Activated T-helper 1 cell treated with anti-CD3 and anti-CD28 coated beads, Interleukin-2, amount 50 U/mL, for 16 hours (primary cell): ENCODE results near the gene IGBP1.
A peak's percentile ranks its signal among the peaks of the same experiment; 100 is the strongest.
"Not testable (repeated sequence)": the region's sequence is repeated elsewhere in the genome, so short reads cannot be mapped to it uniquely, and the experiment has no call there.

Experiments used
- DNase-seq, 2 donors: peaks; one replicate each; pipeline ENCODE4 v3.0.0-alpha.2; 2020; ENCODE audit warnings: low read depth in 1 of 2, low spot score in 1 of 2

IGBP1 gene

DNA sequence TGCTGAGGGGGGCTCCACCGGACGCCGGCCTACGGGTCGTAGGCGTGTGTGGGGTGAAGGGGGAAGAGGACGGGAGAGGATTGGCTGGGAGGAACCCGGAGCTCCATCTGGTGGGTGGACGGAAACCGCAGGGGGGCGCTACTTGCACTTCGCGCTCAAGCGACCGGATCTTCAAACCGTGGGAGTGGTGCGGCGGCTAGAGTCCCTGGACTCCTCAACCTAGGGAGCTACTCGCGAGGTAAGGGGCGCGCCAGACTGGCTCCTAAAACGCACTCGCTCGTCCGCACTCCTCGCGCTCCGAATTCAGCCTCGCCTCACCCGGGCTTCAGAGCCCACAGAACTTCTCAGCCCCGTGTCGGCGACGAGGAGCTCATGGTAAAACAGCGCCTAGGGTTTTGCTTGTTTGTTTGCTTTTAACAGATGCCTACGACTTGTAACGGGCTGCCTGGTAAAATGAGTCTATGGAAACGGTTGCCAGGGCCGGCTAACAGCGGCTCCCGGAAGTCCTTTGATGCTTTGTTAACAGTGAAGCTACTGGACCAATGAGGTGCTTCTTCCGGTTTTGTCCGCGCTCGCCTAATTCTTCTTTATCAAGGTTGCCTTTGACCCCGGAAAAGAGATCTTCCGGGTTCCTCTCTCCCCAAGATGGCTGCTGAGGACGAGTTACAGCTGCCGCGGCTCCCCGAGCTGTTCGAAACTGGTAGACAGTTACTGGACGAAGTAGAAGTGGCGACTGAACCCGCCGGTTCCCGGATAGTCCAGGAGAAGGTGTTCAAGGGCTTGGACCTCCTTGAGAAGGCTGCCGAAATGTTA lies at the start of gene IGBP1:
TSS of gene IGBP1 (plus strand) at position 145 of the 813 bp plus-strand sequence. CDS start at position 646, 501 bp downstream.
- peak; percentile 39 to 56 for DNase-seq

DNA sequence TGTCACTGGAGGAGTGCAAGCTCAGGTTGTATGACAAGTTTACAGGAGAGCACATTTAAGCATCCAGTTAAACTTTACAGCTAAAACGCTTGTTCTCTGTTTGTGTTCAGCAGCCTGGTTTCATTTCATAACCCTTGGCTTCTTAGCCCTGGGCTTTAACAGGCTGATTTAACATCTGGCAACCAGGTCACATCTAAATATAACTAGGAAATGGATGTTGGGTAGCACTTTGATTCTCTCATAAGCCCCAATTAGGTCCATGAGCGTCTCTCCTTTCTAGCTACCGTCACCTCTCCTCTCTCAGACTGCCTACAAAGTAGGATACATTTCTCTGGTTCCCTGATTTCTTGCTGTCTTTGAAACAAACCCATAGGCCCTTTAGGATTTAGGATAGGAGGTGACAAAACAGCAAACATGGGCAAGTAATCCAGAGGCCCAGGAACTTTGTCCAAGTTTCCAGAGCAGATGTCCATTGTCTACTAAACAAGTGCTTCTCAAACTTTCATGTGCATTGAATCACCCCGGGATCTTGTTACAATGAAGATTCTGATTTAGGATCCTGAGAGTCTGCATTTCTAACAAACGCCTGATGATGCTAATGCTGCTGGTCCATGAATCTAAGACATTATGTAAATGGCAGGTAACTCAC lies 48.5 kb upstream of the IGBP1 start:
- DNase-seq: no peak

DNA sequence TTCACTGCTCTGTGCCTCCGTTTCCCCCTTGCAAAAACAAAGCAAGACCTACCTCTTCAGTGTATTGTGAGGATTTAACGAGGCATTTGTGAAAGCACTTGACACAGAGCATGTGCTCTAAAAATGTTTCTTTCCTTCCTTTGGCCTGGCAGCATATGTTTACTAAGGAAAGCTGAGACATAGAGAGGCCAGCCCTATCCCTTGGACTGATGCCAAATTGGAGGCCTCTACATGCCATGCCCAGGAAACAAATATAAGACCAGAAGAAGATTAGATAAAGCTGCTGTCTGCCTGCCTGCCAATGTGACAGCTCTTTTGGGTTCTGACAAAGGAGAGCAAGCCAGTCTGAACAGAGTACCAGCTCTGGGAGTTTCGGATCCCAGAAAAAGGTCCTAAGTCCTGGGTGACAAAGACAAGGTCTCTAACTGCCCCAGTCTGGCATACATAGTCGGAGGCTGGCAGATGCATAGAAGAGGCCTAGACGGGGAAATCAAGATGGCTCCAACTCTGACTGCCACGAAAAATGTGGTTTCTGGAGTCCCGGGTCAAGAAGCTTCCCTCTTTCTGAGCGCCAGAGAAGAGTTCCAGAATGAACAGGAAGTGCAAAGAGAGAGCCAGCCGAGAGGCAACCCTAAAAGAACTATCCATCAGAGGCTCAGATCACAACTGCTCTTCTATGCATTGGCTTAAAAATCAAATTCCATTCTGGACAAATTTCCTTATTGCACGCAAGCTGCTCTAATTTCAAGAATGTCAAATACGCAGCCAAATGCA lies 45.2 kb upstream of the IGBP1 start:
- DNase-seq: no peak

DNA sequence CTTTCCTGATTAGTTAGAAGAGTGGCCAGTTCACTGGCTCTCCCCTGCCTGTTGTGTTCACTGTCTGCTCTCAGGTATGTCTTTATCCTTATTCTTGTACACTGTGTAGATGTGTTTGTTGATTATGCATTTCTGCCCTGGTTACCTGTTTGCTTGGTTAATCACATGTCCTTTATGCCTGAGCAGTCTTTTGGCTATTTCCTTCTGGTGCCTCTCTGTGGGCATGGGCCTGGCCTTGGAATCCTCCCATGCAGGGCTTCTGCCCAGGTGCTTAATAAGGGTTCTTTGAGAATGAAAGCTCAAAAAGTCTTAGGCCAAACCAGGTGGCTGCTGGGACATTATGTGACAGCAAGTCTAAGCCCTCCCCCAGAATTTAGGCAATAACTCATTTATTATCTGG lies 44.5 kb upstream of the IGBP1 start:
- no peak for DNase-seq

DNA sequence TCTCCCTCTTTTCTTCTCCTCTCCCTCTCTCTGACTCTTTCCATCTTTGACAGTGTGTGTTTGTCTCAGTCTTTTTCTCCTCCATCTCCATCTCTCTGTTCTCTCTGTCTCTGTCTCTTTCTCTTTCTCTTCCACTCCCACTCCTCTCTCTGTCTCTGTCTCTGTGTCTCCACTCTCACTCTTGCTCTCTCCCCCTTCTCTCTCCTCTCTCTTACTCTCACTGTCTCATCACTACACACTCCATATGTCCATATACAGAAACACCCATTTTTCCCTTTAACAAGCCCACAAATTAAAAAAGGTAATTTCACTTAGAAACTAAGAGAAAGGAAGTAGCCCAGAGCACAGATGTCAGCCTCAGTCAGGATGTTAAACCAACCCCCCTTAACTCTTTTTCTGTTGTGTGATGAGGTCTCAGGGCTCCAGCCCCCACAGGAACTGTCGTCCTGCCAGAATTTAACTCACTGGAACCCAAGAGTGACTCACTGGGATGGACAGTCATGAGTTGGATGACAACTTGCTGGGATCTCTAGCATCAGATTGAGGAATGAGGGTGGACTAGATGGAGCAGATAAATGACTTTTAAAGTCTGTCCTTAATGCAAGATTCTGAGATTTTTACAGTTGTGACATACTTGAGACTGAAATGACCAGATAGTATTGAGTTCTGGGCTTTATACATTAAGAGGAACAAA lies 43.5 kb upstream of the IGBP1 start:
- no peak for DNase-seq

DNA sequence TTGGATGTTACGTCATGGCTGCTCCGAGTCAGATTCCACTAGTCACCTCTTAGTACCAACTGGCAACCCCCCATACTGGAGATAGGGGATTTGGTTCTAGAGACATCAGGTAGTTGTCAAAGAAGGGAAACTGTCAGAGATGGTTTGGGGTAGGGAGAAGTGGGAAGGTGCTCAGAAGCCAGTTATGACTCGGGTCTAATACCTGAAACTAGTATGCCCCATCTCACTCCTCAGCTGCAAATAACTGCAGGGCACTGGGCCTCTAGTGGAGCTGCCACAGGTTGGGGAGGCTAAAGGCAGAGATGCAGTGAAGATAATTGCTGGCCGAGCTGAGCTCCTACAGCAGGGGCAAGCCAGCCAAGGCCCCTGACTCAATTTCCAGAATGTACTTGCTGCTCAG lies 41.0 kb upstream of the IGBP1 start:
- no peak for DNase-seq

DNA sequence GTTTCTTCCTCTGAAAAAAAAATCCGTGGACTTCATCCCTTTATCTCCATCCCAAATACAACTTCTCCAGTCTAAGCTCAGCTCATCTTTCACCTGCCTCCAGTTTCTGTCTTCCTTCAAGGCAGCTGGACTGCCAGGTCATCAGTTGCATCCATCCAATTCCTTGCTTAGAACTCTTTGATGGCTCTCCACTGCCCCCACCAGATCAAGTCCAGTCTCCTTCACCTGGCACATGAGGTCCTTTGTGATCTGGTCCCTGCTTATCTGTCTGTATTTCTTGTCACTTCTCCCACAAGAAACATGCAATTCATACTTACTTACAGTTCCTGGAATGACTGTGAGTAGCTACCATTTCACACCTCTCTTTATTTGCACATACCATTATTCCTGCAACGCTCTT lies 37.2 kb upstream of the IGBP1 start:
- DNase-seq: no peak

DNA sequence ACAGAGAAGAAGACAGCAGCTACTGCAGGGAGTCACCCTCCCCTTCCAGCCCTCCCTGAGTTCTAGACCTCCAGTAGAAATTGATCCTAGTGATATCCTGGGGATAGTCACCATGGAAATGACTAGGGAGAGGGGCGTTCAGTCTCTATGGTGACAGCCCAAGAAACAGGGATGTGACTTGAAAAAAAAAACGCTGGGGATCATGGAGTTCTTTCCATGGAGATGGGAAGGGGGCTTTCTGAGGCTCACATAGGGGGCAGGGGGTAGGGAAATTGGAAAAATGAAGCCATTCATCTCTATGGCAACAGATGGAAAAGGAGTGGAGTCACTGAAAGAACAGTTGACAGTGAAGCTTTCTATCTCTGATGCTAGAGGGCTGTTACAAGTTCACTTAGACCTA lies 28.0 kb upstream of the IGBP1 start:
- DNase-seq: no peak

DNA sequence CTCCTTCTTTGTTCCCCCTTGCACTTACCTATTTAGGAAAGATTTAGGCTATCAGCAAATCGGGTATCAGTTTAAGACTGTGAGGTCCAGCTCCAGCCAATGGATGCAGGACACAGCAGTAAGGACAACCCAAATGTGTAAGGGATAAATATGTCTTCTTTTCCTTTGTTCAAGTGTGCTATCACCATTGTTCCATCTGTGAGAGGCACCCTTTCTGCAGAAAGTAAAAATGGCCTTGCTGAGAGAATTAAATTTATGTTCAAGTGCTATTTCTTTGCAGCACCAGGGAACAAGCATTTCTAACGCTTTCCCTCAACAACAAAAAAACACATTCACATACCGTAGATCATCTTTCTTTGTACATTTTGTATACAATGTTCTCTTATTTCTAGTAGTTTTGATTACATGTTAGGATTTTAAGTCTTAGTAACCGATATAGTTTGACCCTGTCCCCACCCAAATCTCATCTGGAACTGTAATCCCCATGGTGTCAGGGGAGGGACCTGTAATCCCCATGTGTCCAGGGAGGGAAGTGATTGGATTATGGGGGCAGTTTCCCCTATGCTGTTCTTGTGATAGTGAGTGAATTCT lies 21.7 kb upstream of the IGBP1 start:
- DNase-seq: not testable (repeated sequence)

DNA sequence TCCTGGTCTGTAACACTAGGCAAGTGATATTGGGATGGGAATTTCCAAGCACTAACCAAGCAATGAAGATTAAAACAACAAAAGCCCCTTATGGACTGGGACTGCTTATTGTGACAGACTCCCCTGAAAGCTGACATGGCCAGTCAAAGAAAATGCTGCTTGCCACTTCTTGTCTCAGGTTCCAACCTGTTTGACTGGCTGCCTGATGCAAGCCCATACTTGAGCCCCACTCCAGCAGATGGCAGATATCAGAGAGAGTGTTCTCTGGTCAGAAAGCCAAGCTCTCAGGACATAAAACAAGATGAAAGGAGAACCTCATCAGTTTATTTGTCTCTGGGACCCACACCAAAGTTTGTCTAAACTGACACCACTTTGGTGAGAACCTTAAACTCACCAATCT lies 15.5 kb upstream of the IGBP1 start:
- no peak for DNase-seq

DNA sequence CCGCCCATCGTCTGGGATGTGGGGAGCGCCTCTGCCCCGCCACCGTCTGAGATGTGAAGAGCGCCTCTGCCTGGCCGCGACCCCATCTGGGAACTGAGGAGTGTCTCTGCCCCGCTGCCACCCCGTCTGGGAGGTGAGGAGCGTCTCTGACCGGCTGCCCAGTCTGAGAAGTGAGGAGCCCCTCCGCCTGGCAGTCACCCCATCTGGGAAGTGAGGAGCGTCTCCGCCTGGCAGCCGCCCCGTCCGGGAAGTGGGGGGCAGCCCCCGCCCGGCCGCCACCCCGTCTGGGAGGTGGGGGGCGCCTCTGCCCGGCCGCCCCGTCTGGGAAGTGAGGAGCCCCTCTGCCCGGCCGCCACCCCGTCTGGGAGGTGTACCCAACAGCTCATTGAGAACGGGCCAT lies 10.2 kb upstream of the IGBP1 start:
- not testable (repeated sequence) for DNase-seq

DNA sequence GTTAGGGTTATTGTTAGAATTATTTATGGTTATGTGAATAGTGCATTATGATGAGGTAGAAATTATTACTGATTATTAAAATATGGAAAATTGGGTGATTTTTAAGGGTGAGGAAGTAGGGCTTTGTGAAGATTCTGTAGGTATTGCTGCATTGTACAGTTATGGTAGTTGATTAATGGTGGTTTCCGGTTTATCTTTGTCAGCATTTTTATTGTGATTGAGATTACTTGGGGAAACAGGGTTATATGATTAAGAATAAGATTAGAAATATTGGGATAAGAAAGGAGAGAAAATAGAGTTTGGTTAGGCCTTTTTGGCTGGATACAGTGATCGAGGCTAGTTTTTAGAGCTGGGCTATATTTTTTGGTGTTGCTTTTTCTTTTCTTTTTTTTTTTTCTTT lies 8.6 kb upstream of the IGBP1 start:
- DNase-seq: no peak

DNA sequence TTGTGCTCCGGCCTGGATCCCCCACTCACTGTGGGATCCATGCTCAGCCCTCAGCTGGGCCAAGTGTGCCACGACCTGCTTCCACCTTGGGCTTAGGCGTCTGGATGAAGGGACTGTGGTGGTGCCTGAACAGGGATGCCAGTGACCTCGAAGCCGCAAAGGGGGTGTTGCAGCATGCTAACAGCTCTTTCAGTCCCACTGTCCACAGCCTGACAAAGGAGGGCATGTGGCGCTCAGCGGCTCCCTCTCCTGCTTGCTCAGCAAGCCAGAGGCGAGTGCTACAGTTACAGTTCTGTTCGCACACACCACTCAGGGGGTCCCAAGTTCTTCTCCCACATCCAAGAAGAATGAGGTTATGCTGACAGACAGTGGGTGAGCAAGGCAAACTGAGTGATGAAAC lies 5.2 kb upstream of the IGBP1 start:
- DNase-seq: no peak

DNA sequence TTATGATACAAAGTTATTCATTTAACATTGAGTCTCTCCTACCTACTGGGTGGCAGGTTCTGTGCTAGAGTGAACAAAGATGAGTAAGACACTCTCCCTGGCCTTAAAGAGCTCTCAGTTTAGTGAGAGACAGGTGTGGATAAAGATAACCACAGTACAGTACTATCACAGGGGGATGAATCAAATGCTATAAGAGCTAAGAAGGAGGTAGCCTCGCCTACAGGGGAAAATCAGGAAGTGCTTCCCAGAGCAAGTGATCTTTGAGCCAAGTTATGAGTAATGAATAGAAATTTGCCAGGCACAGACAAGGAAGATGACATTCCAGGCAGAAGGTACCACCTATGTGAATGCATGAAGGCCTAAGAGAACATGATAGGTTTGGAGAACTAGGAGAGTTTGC lies 3.4 kb upstream of the IGBP1 start:
- DNase-seq: no peak

DNA sequence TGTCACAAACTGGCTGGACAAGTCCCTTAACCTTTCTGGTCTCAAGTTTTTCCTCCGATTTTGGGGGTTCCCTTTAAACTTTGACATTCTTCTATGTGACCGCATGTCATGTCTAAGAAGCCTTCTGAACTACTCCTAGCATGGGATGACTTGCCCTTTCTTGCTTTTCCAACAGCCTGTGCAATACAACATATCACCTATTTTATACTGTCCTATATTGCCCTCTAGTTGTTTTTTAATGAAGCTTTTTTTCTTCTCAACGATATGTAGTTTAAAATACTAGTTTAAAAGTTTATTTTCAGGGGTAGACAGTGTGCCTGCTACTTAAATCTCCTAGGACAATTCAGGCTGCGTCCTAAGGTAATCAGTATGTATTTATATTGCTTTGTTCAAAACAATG lies 1.0 kb upstream of the IGBP1 start:
- DNase-seq: no peak

DNA sequence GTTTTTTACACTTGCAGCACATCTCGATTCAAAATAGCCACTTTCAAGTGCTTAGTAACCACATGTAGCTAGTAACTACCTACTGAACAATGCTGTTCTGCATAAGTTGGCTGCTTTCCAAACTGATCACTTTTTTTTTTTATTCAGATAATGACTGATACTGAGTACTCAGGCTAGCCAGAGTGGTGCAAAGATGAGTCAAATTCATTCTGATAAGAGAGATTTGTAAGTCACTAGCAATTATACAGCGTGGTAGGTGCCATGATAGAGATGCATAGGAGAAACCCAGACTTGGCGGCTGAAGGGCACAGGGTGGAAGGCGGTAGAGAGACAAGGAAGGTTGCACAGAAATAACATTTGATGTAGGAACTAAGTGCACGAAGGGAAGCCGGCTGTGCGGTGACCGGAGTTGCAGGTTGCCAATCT lies 357 bp upstream of the IGBP1 start:
- DNase-seq: no peak

DNA sequence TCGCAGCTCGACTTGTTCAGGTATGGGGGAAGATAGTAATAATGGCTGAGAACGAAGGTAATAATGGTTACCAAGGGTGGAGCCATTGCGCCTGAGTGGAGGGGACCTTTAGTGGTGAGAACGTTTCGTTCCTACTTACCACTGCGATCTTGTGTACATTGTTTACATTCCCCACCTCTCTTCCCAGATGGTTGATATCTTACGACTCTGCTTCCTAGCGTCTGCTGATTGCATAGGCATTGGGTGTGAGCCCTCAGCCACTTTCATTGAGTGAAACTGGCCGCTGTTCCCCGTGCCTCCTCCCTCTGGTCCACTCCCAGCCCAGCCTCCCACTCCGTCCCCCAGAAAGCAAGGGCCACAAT lies 850 bp downstream of the IGBP1 start:
- DNase-seq: no peak

DNA sequence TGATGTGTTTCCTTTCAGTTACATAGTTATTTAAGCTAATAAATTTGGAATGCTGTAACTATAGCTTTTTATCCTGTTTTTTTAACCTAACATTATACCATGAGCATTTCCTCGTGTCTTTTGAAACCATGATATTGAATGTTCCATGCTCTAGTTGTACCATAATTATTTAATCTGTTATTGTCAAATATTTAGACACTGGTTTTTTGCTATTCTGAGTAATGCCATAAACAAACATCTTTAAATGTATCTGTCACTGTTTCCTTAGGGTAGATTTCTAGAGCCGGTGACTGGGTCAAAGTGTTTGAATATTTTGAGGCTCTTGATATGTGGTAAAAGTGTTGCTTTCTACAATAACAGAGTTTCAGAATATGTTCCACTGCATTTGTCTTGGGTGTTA lies 5.4 kb downstream of the IGBP1 start:
- DNase-seq: no peak

DNA sequence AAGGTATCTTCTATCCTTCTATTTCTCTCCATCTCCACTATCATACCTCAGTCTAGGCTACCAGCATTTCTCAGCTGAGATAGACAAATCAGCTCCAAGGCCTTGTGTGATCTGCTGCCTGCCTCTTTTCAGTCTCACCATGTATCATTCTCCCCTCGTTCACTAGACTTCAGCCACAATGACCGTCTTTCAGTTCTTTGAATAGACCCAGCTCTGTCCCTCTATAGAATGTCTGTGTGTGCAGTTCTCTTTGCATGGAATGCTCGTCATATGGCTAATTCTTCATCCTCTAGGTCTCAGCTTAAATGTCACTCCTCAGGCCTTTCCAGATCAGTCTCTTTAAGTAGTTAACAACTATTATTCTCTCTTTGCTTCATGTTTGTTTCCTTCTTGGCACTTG lies 6.5 kb downstream of the IGBP1 start:
- no peak for DNase-seq

DNA sequence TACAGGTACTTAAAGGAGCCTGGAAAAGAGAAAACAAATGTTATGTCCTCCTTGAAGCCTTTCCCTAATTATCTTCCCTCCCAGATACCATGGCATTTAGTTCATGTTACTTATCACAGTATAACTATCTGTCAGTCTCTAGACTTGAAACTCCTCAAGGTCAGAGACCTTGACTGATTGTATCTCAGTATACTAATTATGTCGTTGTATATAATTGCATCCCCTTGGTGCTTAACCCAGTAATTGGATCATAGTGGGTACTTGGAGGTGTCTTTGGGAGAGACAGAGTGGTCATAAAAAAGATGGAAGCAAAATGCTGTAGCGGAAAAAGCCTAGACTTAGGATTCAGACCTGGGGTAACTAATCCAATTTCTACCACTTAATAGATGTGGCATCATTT lies 8.1 kb downstream of the IGBP1 start:
- no peak for DNase-seq
